HG02973 (cell line): ENCODE measurements around the gene EFNB2.

Experiments
- ATAC-seq: cut with Tn5 transposase; IDR thresholded peaks from one replicate; pipeline ENCODE4 v1.9.1; 2021; ENCODE audit warnings: moderate library complexity; ENCODE audit not compliant: unreplicated experiment

EFNB2 gene

GRCh38 chr13:106462710-106463109, 72.8 kb downstream of the EFNB2 start:
- no peak for ATAC-seq

DNA sequence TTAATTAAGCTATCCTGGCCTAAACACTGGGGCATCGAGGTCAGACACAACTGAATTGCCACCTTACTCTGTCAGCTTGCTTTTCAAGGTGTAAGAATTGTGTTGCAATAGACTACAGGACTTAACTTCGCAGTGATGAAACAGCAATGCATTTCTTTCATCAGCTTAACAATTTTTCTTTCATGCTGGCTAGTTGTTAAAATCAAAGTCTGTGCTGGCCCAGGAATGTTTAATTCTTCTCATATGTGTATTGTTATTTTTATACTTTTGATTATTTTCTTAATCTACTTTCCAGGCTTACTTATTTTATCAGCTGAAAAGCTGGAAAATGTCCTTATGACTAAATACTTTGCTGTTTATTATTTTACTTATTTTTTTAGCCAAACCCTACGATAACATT, 79.7 kb downstream of the EFNB2 start:
- no peak for ATAC-seq

GRCh38 chr13:106455190-106455589, 80.3 kb downstream of the EFNB2 start:
- ATAC-seq = no peak

DNA sequence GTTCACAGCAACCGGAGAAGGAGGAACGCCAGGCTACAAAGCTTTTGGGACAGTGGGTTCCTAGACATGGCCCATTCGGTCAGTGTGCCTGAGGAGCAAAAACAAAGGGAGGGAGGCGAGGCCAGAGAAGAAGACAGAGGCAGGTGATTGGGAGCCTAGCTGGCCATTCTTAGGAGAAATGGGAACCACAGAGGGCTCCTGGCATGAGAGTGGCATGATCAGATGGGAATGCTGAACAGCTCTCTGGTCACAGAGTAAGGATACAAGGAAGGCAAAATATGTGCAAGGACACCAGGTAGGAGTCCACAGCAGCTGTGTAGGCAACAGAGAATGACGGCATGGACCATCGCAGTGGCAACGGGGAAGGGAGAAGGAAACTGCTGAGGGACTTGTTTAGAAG, 82.4 kb downstream of the EFNB2 start:
- ATAC-seq = no peak

DNA sequence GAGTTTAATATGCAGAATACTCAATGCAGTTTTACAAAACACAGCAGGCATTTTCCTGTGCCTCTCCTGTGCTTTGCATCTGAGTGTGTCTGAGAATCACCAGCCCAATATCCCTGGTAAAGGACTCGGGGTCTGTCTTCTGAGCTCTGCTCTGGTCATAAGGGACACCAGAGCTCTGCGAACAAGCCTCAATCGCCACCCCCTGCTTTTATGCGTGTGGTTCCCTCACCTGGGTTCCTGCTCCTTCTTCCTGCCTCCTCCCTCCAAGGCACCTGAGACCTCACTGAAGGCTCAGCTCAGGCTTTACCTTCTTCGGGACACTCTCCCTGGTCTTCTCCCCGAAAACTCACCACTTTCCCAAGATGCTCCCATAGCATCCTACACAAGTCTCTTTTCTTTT, 84.5 kb downstream of the EFNB2 start:
- no peak for ATAC-seq

DNA sequence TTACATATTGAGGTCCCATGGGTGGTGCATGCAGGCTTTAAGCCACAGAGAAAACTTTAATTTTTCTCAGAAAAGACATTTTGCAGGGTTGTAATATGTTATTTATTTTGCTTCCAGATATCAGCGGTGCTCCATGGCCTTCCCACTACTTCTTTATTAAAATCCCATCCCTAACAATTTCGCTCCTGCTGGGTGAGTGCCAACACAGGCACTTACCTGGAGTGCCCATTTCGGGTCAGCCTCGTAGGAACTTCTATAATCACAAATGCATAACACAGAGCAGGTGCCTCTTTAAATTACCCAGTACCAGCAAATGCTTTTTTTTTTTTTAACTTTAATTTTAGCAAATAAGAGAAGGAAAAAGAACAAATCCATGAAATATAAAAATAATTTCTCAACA, 86.4 kb downstream of the EFNB2 start:
- no peak for ATAC-seq

DNA sequence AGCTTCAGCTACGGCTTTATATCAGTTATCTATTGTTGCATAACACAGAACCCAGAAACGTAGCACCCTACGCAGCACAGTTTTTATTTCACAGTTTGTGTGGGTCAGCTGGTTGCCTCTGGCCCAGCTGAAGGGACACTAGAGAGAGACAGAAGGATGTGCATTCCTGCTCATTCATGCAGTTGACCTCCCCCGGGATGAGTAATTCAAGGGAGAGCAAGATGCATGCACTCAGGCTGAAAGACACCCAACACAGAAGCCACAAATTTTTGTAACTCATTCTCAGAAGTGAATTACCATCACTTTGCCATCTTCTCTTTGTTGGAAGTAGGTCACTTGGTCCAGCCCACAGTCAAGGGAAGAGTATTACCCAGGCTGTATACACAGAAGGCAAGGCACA, 89.5 kb downstream of the EFNB2 start:
- ATAC-seq = no peak

GRCh38 chr13:106443607-106444322, 91.7 kb downstream of the EFNB2 start:
- no peak for ATAC-seq

DNA sequence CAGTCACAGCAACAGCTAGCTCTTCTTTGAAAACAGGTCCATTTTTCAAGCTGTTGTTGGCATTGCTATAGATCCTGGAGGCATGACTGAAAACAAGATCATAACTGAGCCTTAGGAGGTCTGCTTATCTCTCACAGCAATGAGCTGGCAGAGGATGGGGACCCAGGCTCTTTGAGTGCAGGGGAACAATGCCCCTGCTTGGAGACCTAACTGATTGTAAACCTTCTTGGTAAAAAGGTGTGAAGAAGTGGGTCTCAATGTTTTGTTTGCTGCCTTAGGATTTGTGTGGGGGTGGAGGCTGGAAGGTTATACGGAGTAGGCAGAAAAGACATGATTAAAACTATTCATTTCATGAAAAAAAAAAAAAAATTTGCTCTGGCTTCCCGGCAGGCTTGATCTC, 94.6 kb downstream of the EFNB2 start:
- ATAC-seq = no peak
